ENCODE data around the gene GRIN1. TPM values are rescaled to one million over a fixed set of nuclear protein-coding genes. Genes with fewer than 3 reads are reported as not detected.

GRIN1 gene
- total and polyA plus RNA-seq, 2 of the 13 experiments (the other 11 are each of a cell fraction or from before 2014, with no cell fraction given) = 0.13 TPM; not detected in 1

GRCh38 chr9:137200311-137201204, 61.6 kb downstream of the GRIN1 start, which contains the start of gene TPRN (continued):
- TF ChIP-seq ZNF574 (CRISPR knock-in tag; IDR thresholded peaks at IDR 0.05) (peak; percentile 90), ZNF451 (CRISPR knock-in tag; IDR thresholded peaks at IDR 0.05) (peak; percentile 81), U2AF1 (optimal IDR thresholded peaks at IDR 0.05; ENCODE audit: low read depth, low read length) (no peak), ZBTB7A (CRISPR knock-in tag; IDR thresholded peaks at IDR 0.05) (peak; percentile 85; the same call in 1 of the 2 replicates), HNRNPUL1 (IDR thresholded peaks at IDR 0.05; ENCODE audit: low read depth, low read length) (no peak), IKZF4 (CRISPR knock-in tag; IDR thresholded peaks at IDR 0.05; ENCODE audit: borderline replicate concordance, low read depth, not compliant biosample characterization) (no peak), ZNF468 (CRISPR knock-in tag; IDR thresholded peaks at IDR 0.05) (no peak), ELF4 (CRISPR knock-in tag; IDR thresholded peaks at IDR 0.05; ENCODE audit: borderline replicate concordance) (peak; percentile 89; the same call in 1 of the 2 replicates), SMARCE1 (IDR thresholded peaks at IDR 0.05; ENCODE audit: borderline replicate concordance) (no peak), SMAD9 (CRISPR knock-in tag; IDR thresholded peaks at IDR 0.05) (no peak), KAT8 (CRISPR knock-in tag; IDR thresholded peaks at IDR 0.05) (peak; percentile 95), NFAT5 (CRISPR knock-in tag; IDR thresholded peaks at IDR 0.05) (no peak; the same call in 1 of the 2 replicates), ARID4A (CRISPR knock-in tag; IDR thresholded peaks at IDR 0.05; ENCODE audit: borderline replicate concordance) (peak; percentile 96), PBX3 (CRISPR knock-in tag; IDR thresholded peaks at IDR 0.05; ENCODE audit: borderline replicate concordance) (no peak)

Data from HepG2 (cell line).